ENCODE results near the gene CACTIN.
"Not testable (repeated sequence)": the region's sequence is repeated elsewhere in the genome, so short reads cannot be mapped to it uniquely, and the experiment has no call there.

Gene CACTIN

GRCh38 chr19:3595521-3596061, 31.0 kb downstream of the CACTIN start:
- no peak for DNase-seq (ENCODE audit: extremely low read depth in 1 of 2, low read depth in 1 of 2)

GRCh38 chr19:3593156-3593555, 33.4 kb downstream of the CACTIN start:
- DNase-seq (ENCODE audit: extremely low read depth in 1 of 2, low read depth in 1 of 2), result no peak

- DNase-seq (ENCODE audit: extremely low read depth in 1 of 2, low read depth in 1 of 2), result no peak
Observed at GRCh38 chr19:3591876-3592613, 34.5 kb downstream of the CACTIN start.

- no peak for DNase-seq (ENCODE audit: extremely low read depth in 1 of 2, low read depth in 1 of 2)
Observed at GRCh38 chr19:3590991-3591659, 35.5 kb downstream of the CACTIN start.

- no peak for DNase-seq (ENCODE audit: extremely low read depth in 1 of 2, low read depth in 1 of 2)
Observed at GRCh38 chr19:3589949-3590348, 36.6 kb downstream of the CACTIN start.

GRCh38 chr19:3589439-3589838, 37.2 kb downstream of the CACTIN start:
- DNase-seq (ENCODE audit: extremely low read depth in 1 of 2, low read depth in 1 of 2), result no peak

GRCh38 chr19:3586707-3587346, 39.8 kb downstream of the CACTIN start:
- no peak for DNase-seq (ENCODE audit: extremely low read depth in 1 of 2, low read depth in 1 of 2)

GRCh38 chr19:3586127-3586626, 40.4 kb downstream of the CACTIN start:
- no peak for DNase-seq (ENCODE audit: extremely low read depth in 1 of 2, low read depth in 1 of 2)

GRCh38 chr19:3585301-3586126, 41.1 kb downstream of the CACTIN start, which contains the start of gene GIPC3:
Gene GIPC3 (plus strand): TSS chr19:3585478. CDS start chr19:3585598, 120 bp downstream.
- no peak for DNase-seq (ENCODE audit: extremely low read depth in 1 of 2, low read depth in 1 of 2)

- not testable (repeated sequence) for DNase-seq (ENCODE audit: extremely low read depth in 1 of 2, low read depth in 1 of 2)
Observed at GRCh38 chr19:3584036-3584802, 42.4 kb downstream of the CACTIN start.

- not testable (repeated sequence) for DNase-seq (ENCODE audit: extremely low read depth in 1 of 2, low read depth in 1 of 2)
Observed at GRCh38 chr19:3581792-3582191, 44.8 kb downstream of the CACTIN start.

GRCh38 chr19:3580156-3580934, 46.2 kb downstream of the CACTIN start:
- DNase-seq (ENCODE audit: extremely low read depth in 1 of 2, low read depth in 1 of 2), result no peak

- DNase-seq (ENCODE audit: extremely low read depth in 1 of 2, low read depth in 1 of 2), result no peak
Observed at GRCh38 chr19:3578390-3578789, 48.2 kb downstream of the CACTIN start.

GRCh38 chr19:3577723-3578344, 48.8 kb downstream of the CACTIN start:
- no peak for DNase-seq (ENCODE audit: extremely low read depth in 1 of 2, low read depth in 1 of 2)

- DNase-seq (ENCODE audit: extremely low read depth in 1 of 2, low read depth in 1 of 2), result no peak
Observed at GRCh38 chr19:3576696-3577443, 49.7 kb downstream of the CACTIN start.

GRCh38 chr19:3575949-3576673, 50.5 kb downstream of the CACTIN start:
- no peak for DNase-seq (ENCODE audit: extremely low read depth in 1 of 2, low read depth in 1 of 2)

GRCh38 chr19:3575260-3575741, 51.3 kb downstream of the CACTIN start:
- no peak for DNase-seq (ENCODE audit: extremely low read depth in 1 of 2, low read depth in 1 of 2)

Data from stimulated activated CD8-positive, alpha-beta memory T cell treated with anti-CD3 and anti-CD28 coated beads, Interleukin-7, amount 100 ng/mL, for 48 hours (primary cell).